VCaP (cell line): ENCODE data around the gene NOXA1.

Source experiments
- H3K27ac ChIP-seq: fragments of 450-650 bp; 2 replicates; pipeline ENCODE4 v1.5.1; 2017
- CTCF ChIP-seq: fragments of 450-650 bp; conservative IDR thresholded peaks from 2 replicates; pipeline ENCODE4 v1.5.1; 2017; ENCODE audit warnings: mild to moderate bottlenecking, moderate library complexity

Gene NOXA1

GRCh38 chr9:137467896-137468295 is 44.7 kb downstream of the NOXA1 start:
- no peak overlapping the region for H3K27ac ChIP-seq
- TF ChIP-seq CTCF, result no peak

GRCh38 chr9:137470785-137471184 is 47.6 kb downstream of the NOXA1 start:
- H3K27ac ChIP-seq, result no peak overlapping the region
- TF ChIP-seq CTCF, result no peak

- TF ChIP-seq CTCF, result no peak
- no peak overlapping the region for H3K27ac ChIP-seq
These were observed 51.1 kb downstream of the NOXA1 start for GRCh38 chr9:137474271-137474670.

GRCh38 chr9:137475666-137476065 is 52.5 kb downstream of the NOXA1 start:
- TF ChIP-seq CTCF, result no peak
- H3K27ac ChIP-seq, result no peak overlapping the region

- TF ChIP-seq CTCF, result no peak
- no peak overlapping the region for H3K27ac ChIP-seq
These were observed 53.7 kb downstream of the NOXA1 start for GRCh38 chr9:137476856-137477255.

GRCh38 chr9:137477778-137478612 is 54.8 kb downstream of the NOXA1 start:
- H3K27ac ChIP-seq, result peak overlapping the region; percentile 93
- no peak for TF ChIP-seq CTCF

- H3K27ac ChIP-seq, result peak overlapping the region; percentile 93
- TF ChIP-seq CTCF, result no peak
These were observed 55.4 kb downstream of the NOXA1 start for GRCh38 chr9:137478613-137478961.
